GM23338 (cell line): ENCODE measurements around the gene STARD13. TPM values are rescaled to one million over a fixed set of nuclear protein-coding genes. Genes with fewer than 3 reads are reported as not detected.
"Not testable (repeated sequence)": the region's sequence is repeated elsewhere in the genome, so short reads cannot be mapped to it uniquely, and the experiment has no call there.

Experiments
- ATAC-seq: fragments of 200-7000 bp; cut with Tn5 transposase; 3 replicates; pipeline ENCODE4 v1.9.1; 2020
- DNase-seq: peaks from one replicate; pipeline ENCODE4 v3.0.0-alpha.2; 2015; ENCODE audit warnings: low spot score
- H2AFZ ChIP-seq: fragments of 200-600 bp; sonication (generic); 2 replicates; pipeline ENCODE4 v1.8.0; 2016; ENCODE audit warnings: antibody characterized with exemption, mild to moderate bottlenecking, moderate library complexity
- H3F3A ChIP-seq: fragments of 200-600 bp; sonication (generic); replicated peaks from 2 replicates; pipeline ENCODE4 v1.8.0; 2017; ENCODE audit warnings: antibody characterized with exemption, mixed run types, low read depth
- H3K27ac ChIP-seq: fragments of 200-600 bp; sonication (generic); 2 replicates; pipeline ENCODE4 v1.6.1; 2016; ENCODE audit warnings: low read depth
- H3K27me3 ChIP-seq: fragments of 200-600 bp; sonication (generic); 2 replicates; pipeline ENCODE4 v1.8.0; 2016; ENCODE audit warnings: mild to moderate bottlenecking, mixed run types, moderate library complexity; ENCODE audit not compliant: insufficient read depth
- H3K36me3 ChIP-seq: fragments of 200-600 bp; sonication (generic); 2 replicates; pipeline ENCODE4 v1.8.0; 2016; ENCODE audit warnings: mild to moderate bottlenecking; ENCODE audit not compliant: insufficient read depth
- H3K4me1 ChIP-seq: fragments of 200-600 bp; sonication (generic); 2 replicates; pipeline ENCODE4 v1.8.0; 2016; ENCODE audit warnings: mild to moderate bottlenecking, moderate library complexity; ENCODE audit not compliant: insufficient read depth
- H3K4me2 ChIP-seq: fragments of 200-600 bp; sonication (generic); 2 replicates; pipeline ENCODE4 v1.7.1; 2017; ENCODE audit warnings: mixed run types
- H3K4me3 ChIP-seq: fragments of 200-600 bp; sonication (generic); 2 replicates; pipeline ENCODE4 v1.6.1; 2016; ENCODE audit warnings: mixed run types
- H3K79me2 ChIP-seq: fragments of 200-600 bp; sonication (generic); replicated peaks from 2 replicates; pipeline ENCODE4 v1.8.0; 2017; ENCODE audit warnings: mild to moderate bottlenecking; ENCODE audit not compliant: insufficient read depth
- H3K9me2 ChIP-seq: fragments of 200-600 bp; sonication (generic); 2 replicates; pipeline ENCODE4 v1.8.0; 2017; ENCODE audit not compliant: insufficient read depth
- H4K20me1 ChIP-seq: fragments of 200-600 bp; sonication (generic); replicated peaks from 2 replicates; pipeline ENCODE4 v1.8.0; 2017; ENCODE audit warnings: mild to moderate bottlenecking; ENCODE audit not compliant: insufficient read depth
- H3K27ac Mint-ChIP-seq: 2 replicates; pipeline ENCODE4 v1.8.0; 2020; ENCODE audit warnings: inconsistent platforms, mild to moderate bottlenecking, moderate library complexity, mixed read lengths
- H3K27me3 Mint-ChIP-seq: 3 replicates; pipeline ENCODE4 v1.8.0; 2022; ENCODE audit warnings: low read depth, mild to moderate bottlenecking, moderate library complexity, mixed read lengths, inconsistent platforms; ENCODE audit not compliant: insufficient read depth, poor library complexity
- H3K36me3 Mint-ChIP-seq: 3 replicates; pipeline ENCODE4 v1.8.0; 2021; ENCODE audit warnings: low read depth, mild to moderate bottlenecking, inconsistent platforms, moderate library complexity, mixed read lengths
- H3K4me1 Mint-ChIP-seq: 3 replicates; pipeline ENCODE4 v1.8.0; 2020; ENCODE audit warnings: mild to moderate bottlenecking, inconsistent platforms, mixed read lengths
- H3K4me3 Mint-ChIP-seq: 3 replicates; pipeline ENCODE4 v1.8.0; 2021; ENCODE audit warnings: moderate library complexity, mild to moderate bottlenecking, inconsistent platforms, mixed read lengths
- H3K9me3 Mint-ChIP-seq: 3 replicates; pipeline ENCODE4 v1.8.0; 2020; ENCODE audit warnings: moderate library complexity, mild to moderate bottlenecking, inconsistent platforms, mixed read lengths
- CREB1 ChIP-seq: fragments of 250-450 bp; sonication (Bioruptor Pico); IDR thresholded peaks from 2 replicates; pipeline ENCODE4 v1.5.0; 2020; ENCODE audit warnings: low read depth, mild to moderate bottlenecking, moderate library complexity
- EZH2phosphoT487 ChIP-seq: fragments of 200-600 bp; sonication (generic); IDR thresholded peaks from one replicate; pipeline ENCODE4 v1.8.1; 2018; ENCODE audit warnings: antibody characterized with exemption; ENCODE audit not compliant: unreplicated experiment
- JUNB ChIP-seq: IDR thresholded peaks from one replicate; pipeline ENCODE4 v1.6.1; 2016; ENCODE audit warnings: antibody characterized with exemption; ENCODE audit not compliant: unreplicated experiment
- NANOG ChIP-seq: IDR thresholded peaks from 2 replicates; pipeline ENCODE4 v1.6.1; 2016; ENCODE audit warnings: antibody characterized with exemption, borderline replicate concordance
- ZNF114 ChIP-seq: fragments of 250-450 bp; sonication (Bioruptor Pico); IDR thresholded peaks from 2 replicates; pipeline ENCODE4 v1.5.0; 2020; ENCODE audit warnings: mild to moderate bottlenecking, moderate library complexity
- polyA plus RNA-seq: library from polyadenylated mRNA; unstranded; fragments of >200 nt; fragmentation: Nextera tagmentation; extraction: Ambion mirVana; gene quantifications from 2 replicates; pipeline ENCODE4 v1.2.1, GENCODE V29; 2016
- total RNA-seq: library from RNA; depleted of rRNA; stranded (reverse); fragments of >200 nt; shearing (Covaris generic); gene quantifications from 2 replicates; pipeline ENCODE4 v1.2.3, GENCODE V29; 2014
- TF ChIP-seq, protein P1 (sequence below), 2 experiments: fragments of 200-600 bp in 1 of 2; sonication (generic) in 1 of 2; conservative IDR thresholded peaks; 2 replicates each; pipeline versions ENCODE4 v1.5.1 to v1.6.1; 2016 to 2017; ENCODE audit warnings: antibody characterized with exemption in 2 of 2, low read depth in 2 of 2, mild to moderate bottlenecking in 2 of 2, moderate library complexity in 1 of 2
- TF ChIP-seq, protein P2 (sequence below): fragments of 250-450 bp; sonication (Bioruptor Pico); IDR thresholded peaks from 2 replicates; pipeline ENCODE4 v1.5.0; 2020; ENCODE audit warnings: mild to moderate bottlenecking, moderate library complexity

Gene STARD13
- total and polyA plus RNA-seq, 2 experiments from 2014 or later, result 3.2 to 5.2 TPM

DNA sequence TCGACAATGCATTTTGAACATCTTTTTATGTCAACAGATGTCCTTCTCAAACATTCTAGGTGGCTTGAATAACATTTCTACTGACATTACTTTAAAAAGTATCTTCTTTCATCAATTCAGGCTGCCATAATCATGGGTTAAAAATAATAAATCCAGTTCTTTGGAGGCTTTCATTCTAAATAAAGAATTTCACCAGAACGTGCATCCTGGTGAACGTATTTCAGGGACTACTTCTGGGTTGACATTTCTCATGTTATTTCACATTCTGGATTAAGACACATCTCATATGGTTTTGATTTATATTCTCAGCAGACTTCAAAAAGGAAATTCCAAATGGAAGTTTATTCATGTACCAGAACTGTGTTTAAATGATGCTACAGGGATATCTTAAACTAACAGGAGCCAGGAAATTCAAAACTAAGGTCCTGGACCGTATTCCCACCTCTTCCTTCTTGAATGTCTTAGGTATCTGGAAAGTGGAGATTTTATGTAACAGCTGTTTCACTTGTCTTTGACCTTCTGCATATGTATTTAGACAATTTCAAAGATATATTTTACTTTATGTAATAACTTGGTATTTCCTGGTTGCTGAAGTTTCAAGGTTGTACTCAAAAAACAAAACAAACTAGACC, 107.2 kb downstream of the STARD13 start:
- Histone ChIP-seq H3K27me3 (peaks cover 53% of the 10 kb centered on the region), H3K27ac (no peak overlapping the region), H3F3A (no peaks in the 10 kb centered on the region), H3K79me2 (no peaks in the 10 kb centered on the region), H4K20me1 (no peaks in the 10 kb centered on the region; the same call in 1 of the 2 replicates), H3K9me2 (no peaks in the 10 kb centered on the region), H3K4me1 (peaks cover 18% of the 10 kb centered on the region), H3K36me3 (no peaks in the 10 kb centered on the region), H3K4me3 (no peak overlapping the region), H2AFZ (no peak overlapping the region), H3K4me2 (no peak overlapping the region)
- H3K9me3 Mint-ChIP-seq, result no peaks in the 10 kb centered on the region
- ATAC-seq (no peak), DNase-seq (no peak)
- peaks cover 20% of the 10 kb centered on the region for H3K4me1 Mint-ChIP-seq
- H3K36me3 Mint-ChIP-seq, result no peaks in the 10 kb centered on the region
- H3K4me3 Mint-ChIP-seq, result no peak overlapping the region
- H3K27ac Mint-ChIP-seq, result no peak overlapping the region
- TF ChIP-seq CREB1 (CRISPR knock-in tag) (no peak), EZH2phosphoT487 (no peak)
- peaks cover 29% of the 10 kb centered on the region for H3K27me3 Mint-ChIP-seq

DNA sequence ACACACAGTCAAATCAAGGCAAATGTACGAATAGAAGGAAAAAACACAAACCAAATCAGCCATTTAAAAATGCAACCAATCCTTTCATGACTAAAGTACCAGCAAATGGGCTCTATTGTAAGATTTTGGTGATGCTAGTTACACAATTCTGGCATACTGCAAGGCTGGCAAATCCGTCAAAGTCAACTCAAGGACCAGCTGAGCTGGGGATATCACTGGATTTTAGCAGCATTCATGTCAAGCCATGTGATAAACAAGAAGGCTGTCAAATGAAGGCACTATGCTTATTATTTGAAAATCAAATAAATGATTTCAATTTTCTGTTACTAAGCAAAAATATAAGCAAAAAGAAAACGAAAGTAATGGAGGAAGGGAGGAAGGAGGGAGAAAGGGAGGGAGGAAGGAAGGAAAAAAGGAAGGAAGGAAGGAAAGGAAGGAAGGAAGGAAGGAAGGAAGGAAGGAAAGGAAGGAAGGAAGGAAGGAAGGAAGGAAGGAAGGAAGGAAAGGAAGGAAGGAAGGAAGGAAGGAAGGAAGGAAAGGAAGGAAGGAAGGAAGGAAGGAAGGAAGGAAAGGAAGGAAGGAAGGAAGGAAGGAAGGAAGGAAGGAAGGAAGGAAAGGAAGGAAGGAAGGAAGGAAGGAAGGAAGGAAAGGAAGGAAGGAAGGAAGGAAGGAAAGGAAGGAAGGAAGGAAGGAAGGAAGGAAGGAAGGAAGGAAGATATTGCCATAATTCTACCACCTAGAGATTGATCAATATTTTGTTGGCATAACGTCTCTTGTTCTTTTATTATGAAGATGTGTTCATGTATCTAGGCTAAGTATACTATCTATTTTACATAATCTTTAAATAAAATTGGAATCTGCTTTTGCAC, 108.0 kb downstream of the STARD13 start:
- not testable (repeated sequence) for H3K4me2 ChIP-seq
- H3K27me3 Mint-ChIP-seq, result peaks cover 27% of the 10 kb centered on the region

DNA sequence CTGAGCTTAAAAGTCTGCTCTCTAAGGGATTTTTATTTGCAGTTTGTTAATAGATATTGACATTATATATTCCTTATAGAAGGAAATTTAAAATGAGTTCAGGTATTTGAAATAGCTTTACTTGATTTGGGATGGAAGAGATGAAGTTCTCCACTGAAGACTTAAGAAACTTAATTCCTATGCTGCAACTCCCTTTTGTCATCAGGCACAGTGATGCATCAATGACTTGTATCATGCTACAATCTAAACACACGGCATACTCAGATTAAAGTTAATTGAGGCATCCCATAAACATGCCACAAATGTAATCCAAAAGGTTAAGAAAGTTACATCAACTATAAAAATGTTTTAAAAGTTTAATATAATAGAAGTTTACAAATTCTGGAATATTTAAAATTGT, 109.0 kb downstream of the STARD13 start:
- H3K9me2 ChIP-seq, result no peaks in the 10 kb centered on the region
- no peak for DNase-seq
- Mint-ChIP-seq H3K4me1 (peaks cover 20% of the 10 kb centered on the region), H3K27me3 (peaks cover 26% of the 10 kb centered on the region), H3K27ac (no peak overlapping the region), H3K4me3 (no peak overlapping the region), H3K9me3 (no peaks in the 10 kb centered on the region), H3K36me3 (no peaks in the 10 kb centered on the region)
- H3K36me3 ChIP-seq, result no peaks in the 10 kb centered on the region
- ATAC-seq, result no peak
- H2AFZ ChIP-seq, result no peak overlapping the region
- no peak overlapping the region for H3K27ac ChIP-seq
- no peaks in the 10 kb centered on the region for H3K79me2 ChIP-seq
- H3K4me1 ChIP-seq, result peaks cover 17% of the 10 kb centered on the region
- no peak overlapping the region for H3K4me2 ChIP-seq
- H3K27me3 ChIP-seq, result peaks cover 46% of the 10 kb centered on the region
- no peaks in the 10 kb centered on the region for H3F3A ChIP-seq
- H4K20me1 ChIP-seq, result no peaks in the 10 kb centered on the region; the same call in 1 of the 2 replicates
- no peak overlapping the region for H3K4me3 ChIP-seq
- TF ChIP-seq ZNF114 (CRISPR knock-in tag) (no peak), JUNB (no peak), NANOG (no peak)
- TF ChIP-seq, protein P1, sequence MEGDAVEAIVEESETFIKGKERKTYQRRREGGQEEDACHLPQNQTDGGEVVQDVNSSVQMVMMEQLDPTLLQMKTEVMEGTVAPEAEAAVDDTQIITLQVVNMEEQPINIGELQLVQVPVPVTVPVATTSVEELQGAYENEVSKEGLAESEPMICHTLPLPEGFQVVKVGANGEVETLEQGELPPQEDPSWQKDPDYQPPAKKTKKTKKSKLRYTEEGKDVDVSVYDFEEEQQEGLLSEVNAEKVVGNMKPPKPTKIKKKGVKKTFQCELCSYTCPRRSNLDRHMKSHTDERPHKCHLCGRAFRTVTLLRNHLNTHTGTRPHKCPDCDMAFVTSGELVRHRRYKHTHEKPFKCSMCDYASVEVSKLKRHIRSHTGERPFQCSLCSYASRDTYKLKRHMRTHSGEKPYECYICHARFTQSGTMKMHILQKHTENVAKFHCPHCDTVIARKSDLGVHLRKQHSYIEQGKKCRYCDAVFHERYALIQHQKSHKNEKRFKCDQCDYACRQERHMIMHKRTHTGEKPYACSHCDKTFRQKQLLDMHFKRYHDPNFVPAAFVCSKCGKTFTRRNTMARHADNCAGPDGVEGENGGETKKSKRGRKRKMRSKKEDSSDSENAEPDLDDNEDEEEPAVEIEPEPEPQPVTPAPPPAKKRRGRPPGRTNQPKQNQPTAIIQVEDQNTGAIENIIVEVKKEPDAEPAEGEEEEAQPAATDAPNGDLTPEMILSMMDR (conservative IDR thresholded peaks at IDR 0.05; ENCODE audit: low read depth in 2 of 2), result no peak
- TF ChIP-seq, protein P2, sequence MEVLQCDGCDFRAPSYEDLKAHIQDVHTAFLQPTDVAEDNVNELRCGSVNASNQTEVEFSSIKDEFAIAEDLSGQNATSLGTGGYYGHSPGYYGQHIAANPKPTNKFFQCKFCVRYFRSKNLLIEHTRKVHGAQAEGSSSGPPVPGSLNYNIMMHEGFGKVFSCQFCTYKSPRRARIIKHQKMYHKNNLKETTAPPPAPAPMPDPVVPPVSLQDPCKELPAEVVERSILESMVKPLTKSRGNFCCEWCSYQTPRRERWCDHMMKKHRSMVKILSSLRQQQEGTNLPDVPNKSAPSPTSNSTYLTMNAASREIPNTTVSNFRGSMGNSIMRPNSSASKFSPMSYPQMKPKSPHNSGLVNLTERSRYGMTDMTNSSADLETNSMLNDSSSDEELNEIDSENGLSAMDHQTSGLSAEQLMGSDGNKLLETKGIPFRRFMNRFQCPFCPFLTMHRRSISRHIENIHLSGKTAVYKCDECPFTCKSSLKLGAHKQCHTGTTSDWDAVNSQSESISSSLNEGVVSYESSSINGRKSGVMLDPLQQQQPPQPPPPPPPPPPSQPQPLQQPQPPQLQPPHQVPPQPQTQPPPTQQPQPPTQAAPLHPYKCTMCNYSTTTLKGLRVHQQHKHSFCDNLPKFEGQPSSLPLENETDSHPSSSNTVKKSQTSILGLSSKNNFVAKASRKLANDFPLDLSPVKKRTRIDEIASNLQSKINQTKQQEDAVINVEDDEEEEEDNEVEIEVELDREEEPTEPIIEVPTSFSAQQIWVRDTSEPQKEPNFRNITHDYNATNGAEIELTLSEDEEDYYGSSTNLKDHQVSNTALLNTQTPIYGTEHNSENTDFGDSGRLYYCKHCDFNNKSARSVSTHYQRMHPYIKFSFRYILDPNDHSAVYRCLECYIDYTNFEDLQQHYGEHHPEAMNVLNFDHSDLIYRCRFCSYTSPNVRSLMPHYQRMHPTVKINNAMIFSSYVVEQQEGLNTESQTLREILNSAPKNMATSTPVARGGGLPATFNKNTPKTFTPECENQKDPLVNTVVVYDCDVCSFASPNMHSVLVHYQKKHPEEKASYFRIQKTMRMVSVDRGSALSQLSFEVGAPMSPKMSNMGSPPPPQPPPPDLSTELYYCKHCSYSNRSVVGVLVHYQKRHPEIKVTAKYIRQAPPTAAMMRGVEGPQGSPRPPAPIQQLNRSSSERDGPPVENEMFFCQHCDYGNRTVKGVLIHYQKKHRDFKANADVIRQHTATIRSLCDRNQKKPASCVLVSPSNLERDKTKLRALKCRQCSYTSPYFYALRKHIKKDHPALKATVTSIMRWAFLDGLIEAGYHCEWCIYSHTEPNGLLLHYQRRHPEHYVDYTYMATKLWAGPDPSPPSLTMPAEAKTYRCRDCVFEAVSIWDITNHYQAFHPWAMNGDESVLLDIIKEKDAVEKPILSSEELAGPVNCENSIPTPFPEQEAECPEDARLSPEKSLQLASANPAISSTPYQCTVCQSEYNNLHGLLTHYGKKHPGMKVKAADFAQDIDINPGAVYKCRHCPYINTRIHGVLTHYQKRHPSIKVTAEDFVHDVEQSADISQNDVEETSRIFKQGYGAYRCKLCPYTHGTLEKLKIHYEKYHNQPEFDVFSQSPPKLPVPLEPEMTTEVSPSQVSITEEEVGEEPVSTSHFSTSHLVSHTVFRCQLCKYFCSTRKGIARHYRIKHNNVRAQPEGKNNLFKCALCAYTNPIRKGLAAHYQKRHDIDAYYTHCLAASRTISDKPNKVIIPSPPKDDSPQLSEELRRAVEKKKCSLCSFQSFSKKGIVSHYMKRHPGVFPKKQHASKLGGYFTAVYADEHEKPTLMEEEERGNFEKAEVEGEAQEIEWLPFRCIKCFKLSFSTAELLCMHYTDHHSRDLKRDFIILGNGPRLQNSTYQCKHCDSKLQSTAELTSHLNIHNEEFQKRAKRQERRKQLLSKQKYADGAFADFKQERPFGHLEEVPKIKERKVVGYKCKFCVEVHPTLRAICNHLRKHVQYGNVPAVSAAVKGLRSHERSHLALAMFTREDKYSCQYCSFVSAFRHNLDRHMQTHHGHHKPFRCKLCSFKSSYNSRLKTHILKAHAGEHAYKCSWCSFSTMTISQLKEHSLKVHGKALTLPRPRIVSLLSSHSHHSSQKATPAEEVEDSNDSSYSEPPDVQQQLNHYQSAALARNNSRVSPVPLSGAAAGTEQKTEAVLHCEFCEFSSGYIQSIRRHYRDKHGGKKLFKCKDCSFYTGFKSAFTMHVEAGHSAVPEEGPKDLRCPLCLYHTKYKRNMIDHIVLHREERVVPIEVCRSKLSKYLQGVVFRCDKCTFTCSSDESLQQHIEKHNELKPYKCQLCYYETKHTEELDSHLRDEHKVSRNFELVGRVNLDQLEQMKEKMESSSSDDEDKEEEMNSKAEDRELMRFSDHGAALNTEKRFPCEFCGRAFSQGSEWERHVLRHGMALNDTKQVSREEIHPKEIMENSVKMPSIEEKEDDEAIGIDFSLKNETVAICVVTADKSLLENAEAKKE, result no peak

More for the DNA sequence above, 108.0 kb downstream of the STARD13 start:
- peaks cover 53% of the 10 kb centered on the region for H3K27me3 ChIP-seq
- not testable (repeated sequence) for H3K36me3 Mint-ChIP-seq, DNase-seq, H2AFZ ChIP-seq, H3K36me3 ChIP-seq, H3K79me2 ChIP-seq, H3K9me3 Mint-ChIP-seq, H3F3A ChIP-seq, H3K9me2 ChIP-seq, H3K27ac ChIP-seq, H3K27ac Mint-ChIP-seq, H3K4me3 ChIP-seq, H4K20me1 ChIP-seq, ATAC-seq, H3K4me3 Mint-ChIP-seq
- peaks cover 18% of the 10 kb centered on the region for H3K4me1 ChIP-seq
- peaks cover 20% of the 10 kb centered on the region for H3K4me1 Mint-ChIP-seq
